HG02884 (cell line): ENCODE results near the gene CIBAR2.

Experiments used
- ATAC-seq: cut with Tn5 transposase; IDR thresholded peaks from one replicate; pipeline ENCODE4 v1.9.1; 2021; ENCODE audit warnings: mild to moderate bottlenecking, moderate library complexity; ENCODE audit not compliant: unreplicated experiment

CIBAR2 gene

GRCh38 chr16:85112364-85112763, at the start of gene CIBAR2:
Gene CIBAR2 (minus strand): TSS chr16:85112472. CDS start chr16:85112352, 120 bp downstream.
- no peak for ATAC-seq

GRCh38 chr16:85159179-85159980, 47.1 kb upstream of the CIBAR2 start:
- no peak for ATAC-seq

GRCh38 chr16:85158743-85159178, 46.5 kb upstream of the CIBAR2 start:
- ATAC-seq = no peak

- ATAC-seq = no peak
These were observed 45.8 kb upstream of the CIBAR2 start for GRCh38 chr16:85157813-85158742.

GRCh38 chr16:85157372-85157771, 45.1 kb upstream of the CIBAR2 start:
- ATAC-seq = no peak

- ATAC-seq = no peak
These were observed 44.6 kb upstream of the CIBAR2 start for GRCh38 chr16:85156869-85157268.

GRCh38 chr16:85156440-85156839, 44.2 kb upstream of the CIBAR2 start:
- no peak for ATAC-seq

- no peak for ATAC-seq
These were observed 41.4 kb upstream of the CIBAR2 start for GRCh38 chr16:85153656-85154091.

- ATAC-seq = no peak
These were observed 40.8 kb upstream of the CIBAR2 start for GRCh38 chr16:85153046-85153445.

GRCh38 chr16:85152414-85153030, 40.2 kb upstream of the CIBAR2 start:
- ATAC-seq = no peak

GRCh38 chr16:85151603-85152413, 39.5 kb upstream of the CIBAR2 start:
- no peak for ATAC-seq

GRCh38 chr16:85151079-85151602, 38.9 kb upstream of the CIBAR2 start:
- ATAC-seq = no peak

- no peak for ATAC-seq
These were observed 38.2 kb upstream of the CIBAR2 start for GRCh38 chr16:85150331-85150940.

- no peak for ATAC-seq
These were observed 37.5 kb upstream of the CIBAR2 start for GRCh38 chr16:85149776-85150175.

- no peak for ATAC-seq
These were observed 36.7 kb upstream of the CIBAR2 start for GRCh38 chr16:85148931-85149330.

- ATAC-seq = no peak
These were observed 34.8 kb upstream of the CIBAR2 start for GRCh38 chr16:85146922-85147651.

GRCh38 chr16:85146532-85146797, 34.2 kb upstream of the CIBAR2 start:
- no peak for ATAC-seq

- no peak for ATAC-seq
These were observed 33.7 kb upstream of the CIBAR2 start for GRCh38 chr16:85145734-85146531.

GRCh38 chr16:85145188-85145587, 32.9 kb upstream of the CIBAR2 start:
- ATAC-seq = no peak
